C4-2B (cell line): Measurements from ENCODE around the gene BAAT.

Experiments used
- ZFX ChIP-seq: fragments of 450-650 bp; IDR thresholded peaks from 2 replicates; pipeline ENCODE4 v1.6.1; 2017
- TF ChIP-seq, protein P1 (sequence below): fragments of 450-650 bp; conservative IDR thresholded peaks from 2 replicates; pipeline ENCODE4 v1.5.1; 2017; ENCODE audit warnings: mild to moderate bottlenecking

GRCh38 chr9:101409079-101409477 is 24.3 kb upstream of the BAAT start:
- TF ChIP-seq, protein P1, sequence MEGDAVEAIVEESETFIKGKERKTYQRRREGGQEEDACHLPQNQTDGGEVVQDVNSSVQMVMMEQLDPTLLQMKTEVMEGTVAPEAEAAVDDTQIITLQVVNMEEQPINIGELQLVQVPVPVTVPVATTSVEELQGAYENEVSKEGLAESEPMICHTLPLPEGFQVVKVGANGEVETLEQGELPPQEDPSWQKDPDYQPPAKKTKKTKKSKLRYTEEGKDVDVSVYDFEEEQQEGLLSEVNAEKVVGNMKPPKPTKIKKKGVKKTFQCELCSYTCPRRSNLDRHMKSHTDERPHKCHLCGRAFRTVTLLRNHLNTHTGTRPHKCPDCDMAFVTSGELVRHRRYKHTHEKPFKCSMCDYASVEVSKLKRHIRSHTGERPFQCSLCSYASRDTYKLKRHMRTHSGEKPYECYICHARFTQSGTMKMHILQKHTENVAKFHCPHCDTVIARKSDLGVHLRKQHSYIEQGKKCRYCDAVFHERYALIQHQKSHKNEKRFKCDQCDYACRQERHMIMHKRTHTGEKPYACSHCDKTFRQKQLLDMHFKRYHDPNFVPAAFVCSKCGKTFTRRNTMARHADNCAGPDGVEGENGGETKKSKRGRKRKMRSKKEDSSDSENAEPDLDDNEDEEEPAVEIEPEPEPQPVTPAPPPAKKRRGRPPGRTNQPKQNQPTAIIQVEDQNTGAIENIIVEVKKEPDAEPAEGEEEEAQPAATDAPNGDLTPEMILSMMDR = no peak
- TF ChIP-seq ZFX = no peak
